Activated naive CD4-positive, alpha-beta T cell treated with anti-CD3 and anti-CD28 coated beads, Interleukin-2, amount 50 U/mL, for 72 hours (primary cell): ENCODE measurements around the gene CIRBP. TPM values are rescaled to one million over a fixed set of nuclear protein-coding genes. Genes with fewer than 3 reads are reported as not detected.

ENCODE experiments used
- ATAC-seq, 2 donors: fragments of 150-1000 bp; cut with Tn5 transposase; 2 replicates each; pipeline ENCODE4 v1.10.0; 2021; ENCODE audit warnings: mild to moderate bottlenecking in 2 of 2, moderate library complexity in 2 of 2
- DNase-seq, 2 donors: peaks; one replicate each; pipeline ENCODE4 v3.0.0; 2021 to 2022; ENCODE audit warnings: low spot score in 2 of 2
- H3K27ac Mint-ChIP-seq, 2 donors: one replicate each; pipeline ENCODE4 v1.8.0; 2022; ENCODE audit warnings: mild to moderate bottlenecking in 2 of 2, mixed read lengths in 2 of 2
- H3K36me3 Mint-ChIP-seq, 2 donors: one replicate each; pipeline ENCODE4 v1.8.0; 2022; ENCODE audit warnings: mixed read lengths in 2 of 2
- H3K9me3 Mint-ChIP-seq, 2 donors: one replicate each; pipeline ENCODE4 v1.8.0; 2022; ENCODE audit warnings: mixed read lengths in 2 of 2
- total RNA-seq, 2 donors: library from RNA; stranded (reverse); gene quantifications; one replicate each; pipeline ENCODE4 v1.2.3, GENCODE V29; 2022

Gene CIRBP
- total RNA-seq, 2 donors from 2014 or later: 148 to 157 TPM

- H3K27ac Mint-ChIP-seq: no peak overlapping the region
- H3K36me3 Mint-ChIP-seq: no peaks in the 10 kb centered on the region
- DNase-seq: no peak
- no peaks in the 10 kb centered on the region for H3K9me3 Mint-ChIP-seq
- ATAC-seq: no peak
Observed at GRCh38 chr19:1229056-1229923, 39.8 kb upstream of the CIRBP start.

GRCh38 chr19:1229924-1230782 is 39.0 kb upstream of the CIRBP start:
- no peaks in the 10 kb centered on the region for H3K36me3 Mint-ChIP-seq

GRCh38 chr19:1230783-1231489 is 38.2 kb upstream of the CIRBP start:
- no peaks in the 10 kb centered on the region for H3K9me3 Mint-ChIP-seq
- no peaks in the 10 kb centered on the region for H3K36me3 Mint-ChIP-seq
- ATAC-seq (peak in 1 of 2 donors; percentile 17), DNase-seq (no peak)
- H3K27ac Mint-ChIP-seq: no peak overlapping the region

More at GRCh38 chr19:1229924-1230782, 39.0 kb upstream of the CIRBP start:
- Mint-ChIP-seq H3K27ac (no peak overlapping the region), H3K9me3 (no peaks in the 10 kb centered on the region)
- no peak for ATAC-seq
- no peak for DNase-seq

- peak in 1 of 2 donors; percentile 19 for ATAC-seq
- Mint-ChIP-seq H3K36me3 (no peaks in the 10 kb centered on the region), H3K27ac (no peak overlapping the region), H3K9me3 (no peaks in the 10 kb centered on the region)
- DNase-seq: no peak
Observed at GRCh38 chr19:1231729-1232637, 37.1 kb upstream of the CIRBP start.

- no peak for DNase-seq
- Mint-ChIP-seq H3K9me3 (no peaks in the 10 kb centered on the region), H3K36me3 (no peaks in the 10 kb centered on the region), H3K27ac (no peak overlapping the region)
- no peak for ATAC-seq
Observed at GRCh38 chr19:1232652-1233072, 36.5 kb upstream of the CIRBP start.

- H3K9me3 Mint-ChIP-seq: no peaks in the 10 kb centered on the region
- no peak overlapping the region for H3K27ac Mint-ChIP-seq
- H3K36me3 Mint-ChIP-seq: no peaks in the 10 kb centered on the region
- DNase-seq (no peak), ATAC-seq (no peak)
Observed at GRCh38 chr19:1233115-1233667, 35.9 kb upstream of the CIRBP start.

- DNase-seq (no peak), ATAC-seq (no peak)
- Mint-ChIP-seq H3K27ac (no peak overlapping the region), H3K9me3 (no peaks in the 10 kb centered on the region), H3K36me3 (no peaks in the 10 kb centered on the region)
Observed at GRCh38 chr19:1234051-1234954, 34.8 kb upstream of the CIRBP start.

GRCh38 chr19:1234955-1235380 is 34.2 kb upstream of the CIRBP start:
- H3K9me3 Mint-ChIP-seq: no peaks in the 10 kb centered on the region
- H3K36me3 Mint-ChIP-seq: no peaks in the 10 kb centered on the region
- ATAC-seq: no peak
- no peak overlapping the region for H3K27ac Mint-ChIP-seq
- DNase-seq: no peak

GRCh38 chr19:1235625-1236538 is 33.2 kb upstream of the CIRBP start:
- DNase-seq (no peak), ATAC-seq (no peak)
- Mint-ChIP-seq H3K27ac (no peak overlapping the region), H3K36me3 (no peaks in the 10 kb centered on the region), H3K9me3 (no peaks in the 10 kb centered on the region)

GRCh38 chr19:1236576-1236975 is 32.6 kb upstream of the CIRBP start:
- Mint-ChIP-seq H3K27ac (no peak overlapping the region), H3K36me3 (peaks cover 0 to 5% of the 10 kb centered on the region in 2 donors), H3K9me3 (no peaks in the 10 kb centered on the region)
- DNase-seq: no peak
- no peak for ATAC-seq

- peaks cover 0 to 7% of the 10 kb centered on the region in 2 donors for H3K36me3 Mint-ChIP-seq
- H3K27ac Mint-ChIP-seq: no peak overlapping the region
- no peaks in the 10 kb centered on the region for H3K9me3 Mint-ChIP-seq
- no peak for ATAC-seq
- DNase-seq: no peak
Observed at GRCh38 chr19:1237027-1237659, 32.0 kb upstream of the CIRBP start.

GRCh38 chr19:1237754-1238368 is 31.3 kb upstream of the CIRBP start, which contains the start of gene CBARP:
TSS of gene CBARP (minus strand) at chr19:1238005. CDS start at chr19:1236100, 1,905 bp downstream.
- no peak within 1 kb of the TSS for H3K27ac Mint-ChIP-seq
- no peaks in the 10 kb centered on the region for H3K9me3 Mint-ChIP-seq
- peaks cover 0 to 12% of the 10 kb centered on the region in 2 donors for H3K36me3 Mint-ChIP-seq
- DNase-seq (no peak), ATAC-seq (peak; percentile 4 to 7)
